NCI-H526 treated with DMSO at 0.1 percent for 48 hours (cell line): ENCODE measurements around the gene RNF151.
"Not testable (repeated sequence)": the region's sequence is repeated elsewhere in the genome, so short reads cannot be mapped to it uniquely, and the experiment has no call there.

Experiments
- DNase-seq: peaks from one replicate; lab custom pipeline; 2025; lab: John Stamatoyannopoulos, UW

The RNF151 gene

GRCh38 chr16:1966460-1966859 is at the start of gene RNF151:
Gene RNF151, plus strand, starts transcription at chr16:1966856. Its CDS starts 26 bp downstream, at chr16:1966882.
- DNase-seq, result no peak

GRCh38 chr16:1917056-1917664 is 49.5 kb upstream of the RNF151 start:
- DNase-seq, result no peak

GRCh38 chr16:1917665-1918350 is 48.8 kb upstream of the RNF151 start:
- no peak for DNase-seq

GRCh38 chr16:1918351-1919326 is 48.0 kb upstream of the RNF151 start, which contains the start of gene HS3ST6:
Gene HS3ST6, minus strand, starts transcription at chr16:1918415. Its CDS starts 92 bp downstream, at chr16:1918323.
- DNase-seq, result no peak

- no peak for DNase-seq
These were observed 47.2 kb upstream of the RNF151 start for GRCh38 chr16:1919327-1919998.

- not testable (repeated sequence) for DNase-seq
These were observed 46.5 kb upstream of the RNF151 start for GRCh38 chr16:1920122-1920521.

GRCh38 chr16:1920727-1921171 is 45.9 kb upstream of the RNF151 start:
- no peak for DNase-seq

- no peak for DNase-seq
These were observed 44.3 kb upstream of the RNF151 start for GRCh38 chr16:1922357-1922756.

GRCh38 chr16:1923299-1924034 is 43.2 kb upstream of the RNF151 start:
- no peak for DNase-seq

- DNase-seq, result no peak
These were observed 42.6 kb upstream of the RNF151 start for GRCh38 chr16:1924095-1924494.

- DNase-seq, result no peak
These were observed 40.4 kb upstream of the RNF151 start for GRCh38 chr16:1926271-1926670.

- no peak for DNase-seq
These were observed 37.6 kb upstream of the RNF151 start for GRCh38 chr16:1929105-1929504.

GRCh38 chr16:1929578-1930337 is 36.9 kb upstream of the RNF151 start:
- peak; percentile 11 for DNase-seq

- no peak for DNase-seq
These were observed 36.3 kb upstream of the RNF151 start for GRCh38 chr16:1930338-1930720.

GRCh38 chr16:1932050-1933028 is 34.3 kb upstream of the RNF151 start:
- DNase-seq, result no peak

GRCh38 chr16:1933097-1933661 is 33.5 kb upstream of the RNF151 start:
- no peak for DNase-seq

- DNase-seq, result no peak
These were observed 29.6 kb upstream of the RNF151 start for GRCh38 chr16:1936945-1937479.

- DNase-seq, result no peak
These were observed 28.3 kb upstream of the RNF151 start for GRCh38 chr16:1938316-1938715.

GRCh38 chr16:1938910-1939309 is 27.7 kb upstream of the RNF151 start:
- DNase-seq, result no peak
